HEK293T (cell line): Measurements from ENCODE around the gene TMEM120A.
"Not testable (repeated sequence)": the region's sequence is repeated elsewhere in the genome, so short reads cannot be mapped to it uniquely, and the experiment has no call there.

Experiments used
- CTCF ChIA-PET: fragments of 350-600 bp; formaldehyde crosslinking; extraction: SDS; loops from one replicate; lab custom pipeline; 2021; ENCODE audit warnings: antibody characterized with exemption, inconsistent platforms; lab: Yijun Ruan, JAX
- POLR2A ChIA-PET: fragments of 350-600 bp; formaldehyde crosslinking; extraction: SDS; loops from one replicate; lab custom pipeline; 2020; ENCODE audit warnings: antibody characterized with exemption, inconsistent platforms; lab: Yijun Ruan, JAX
- DNase-seq: peaks from one replicate; pipeline ENCODE4 v3.0.0; 2012; ENCODE audit warnings: mixed read lengths; ENCODE audit errors: extremely low spot score
- ARNT ChIP-seq: fragments of 450-650 bp; IDR thresholded peaks from 2 replicates; pipeline ENCODE4 v1.6.1; 2017; ENCODE audit warnings: mild to moderate bottlenecking
- BHLHE40 ChIP-seq: fragments of 450-650 bp; IDR thresholded peaks from 2 replicates; pipeline ENCODE4 v1.6.1; 2016; ENCODE audit warnings: mild to moderate bottlenecking, moderate library complexity, borderline replicate concordance
- CTBP1 ChIP-seq: fragments of 450-650 bp; IDR thresholded peaks from 2 replicates; pipeline ENCODE4 v1.6.1; 2016; ENCODE audit warnings: borderline replicate concordance
- ELF4 ChIP-seq: fragments of 450-650 bp; IDR thresholded peaks from 2 replicates; pipeline ENCODE4 v1.6.1; 2017; ENCODE audit warnings: antibody characterized with exemption
- FOXA1 ChIP-seq: fragments of 450-650 bp; IDR thresholded peaks from 2 replicates; pipeline ENCODE4 v1.6.1; 2016; ENCODE audit warnings: mild to moderate bottlenecking
- FOXK2 ChIP-seq: fragments of 450-650 bp; IDR thresholded peaks from 2 replicates; pipeline ENCODE4 v1.6.1; 2016; ENCODE audit warnings: mild to moderate bottlenecking
- FOXM1 ChIP-seq: fragments of 450-650 bp; IDR thresholded peaks from 2 replicates; pipeline ENCODE4 v1.6.1; 2017; ENCODE audit warnings: mild to moderate bottlenecking, borderline replicate concordance
- HDGF ChIP-seq: fragments of 450-650 bp; IDR thresholded peaks from 2 replicates; pipeline ENCODE4 v1.6.1; 2017; ENCODE audit warnings: antibody characterized with exemption, borderline replicate concordance
- L3MBTL2 ChIP-seq: fragments of 450-650 bp; conservative IDR thresholded peaks from 2 replicates; pipeline ENCODE4 v1.6.1; 2016; ENCODE audit warnings: mild to moderate bottlenecking
- LEF1 ChIP-seq: fragments of 450-650 bp; IDR thresholded peaks from 2 replicates; pipeline ENCODE4 v1.6.1; 2017; ENCODE audit warnings: mild to moderate bottlenecking, borderline replicate concordance
- NFRKB ChIP-seq: fragments of 450-650 bp; IDR thresholded peaks from 2 replicates; pipeline ENCODE4 v1.6.1; 2016; ENCODE audit warnings: mild to moderate bottlenecking, moderate library complexity
- PKNOX1 ChIP-seq: fragments of 450-650 bp; IDR thresholded peaks from 2 replicates; pipeline ENCODE4 v1.6.1; 2016
- SP1 ChIP-seq: fragments of 450-650 bp; IDR thresholded peaks from 2 replicates; pipeline ENCODE4 v1.6.1; 2017
- SUZ12 ChIP-seq: fragments of 450-650 bp; IDR thresholded peaks from 2 replicates; pipeline ENCODE4 v1.6.1; 2016; ENCODE audit warnings: mild to moderate bottlenecking
- TARDBP ChIP-seq: fragments of 450-650 bp; IDR thresholded peaks from 2 replicates; pipeline ENCODE4 v1.6.1; 2016
- ZNF384 ChIP-seq: fragments of 450-650 bp; IDR thresholded peaks from 2 replicates; pipeline ENCODE4 v1.6.1; 2016

The TMEM120A gene

DNA sequence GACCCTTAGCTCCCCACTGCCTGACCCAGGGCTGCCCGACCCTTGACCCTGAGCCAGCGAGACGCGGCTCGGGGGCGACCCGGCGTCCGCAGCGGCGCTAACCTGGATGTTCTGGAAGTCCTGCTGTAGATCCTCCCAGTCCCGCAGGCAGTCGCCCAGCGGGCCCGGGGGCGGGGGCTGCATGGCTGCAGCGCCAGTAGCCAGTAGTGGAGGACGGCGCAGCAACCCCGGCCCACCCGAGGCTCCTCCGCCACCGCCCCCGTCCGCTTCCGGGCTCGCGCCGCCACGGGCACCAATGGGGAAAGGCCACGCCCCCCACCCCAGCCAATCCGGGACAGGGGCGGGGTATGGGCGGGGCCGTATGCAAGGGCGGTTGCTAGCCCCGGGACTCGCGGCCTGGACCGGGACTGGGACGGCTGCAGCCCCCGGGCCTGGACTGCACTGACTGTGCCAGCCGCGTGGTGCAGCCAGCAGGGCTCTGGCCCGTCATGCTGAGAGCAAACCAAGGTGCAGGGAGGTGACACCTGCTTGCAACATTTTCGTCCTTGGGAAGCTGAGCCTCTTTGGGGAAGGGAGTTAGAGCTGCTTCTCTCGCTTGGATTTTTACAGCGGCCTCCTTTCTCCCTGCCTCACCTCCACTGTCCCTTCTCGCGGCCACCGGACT, at the start of gene TMEM120A:
Gene TMEM120A, minus strand, starts transcription at position 208 of the 664 bp plus-strand sequence. Its CDS starts 25 bp downstream, at position 183.
- TF ChIP-seq L3MBTL2 (no peak), SP1 (peak; percentile 40; the same call in 1 of the 2 replicates)
- ChIA-PET POLR2A (interaction anchor here (0.8 kb wide), 1 partner anchor 53 kb away, joined by 3 read pairs; the partner anchor contains the start of genes MDH2 and STYXL1), CTCF (no interaction called here)
- DNase-seq, result peak; percentile 99

DNA sequence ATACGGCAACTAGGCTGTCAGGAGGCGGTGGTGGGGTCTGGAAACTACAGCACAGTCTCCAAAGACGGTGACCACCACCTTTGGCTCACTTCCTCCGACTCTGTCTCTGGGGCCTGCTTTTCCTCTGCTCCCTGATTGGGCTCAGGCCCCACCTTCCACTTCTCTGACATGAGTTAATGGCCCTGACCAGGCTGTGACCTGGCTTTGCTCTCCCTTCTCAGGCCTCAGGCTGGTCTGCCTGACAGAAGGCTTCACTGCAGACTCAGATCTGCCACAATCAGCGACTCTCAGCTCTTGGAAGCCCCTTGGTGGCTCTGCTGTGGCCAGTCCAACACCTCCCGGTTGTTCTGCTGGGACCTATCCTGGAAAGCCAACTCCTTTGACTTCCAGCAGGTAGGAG, 45.7 kb upstream of the TMEM120A start:
- ChIA-PET POLR2A (no interaction called here), CTCF (no interaction called here)
- no peak for DNase-seq
- TF ChIP-seq PKNOX1 (no peak), HDGF (no peak), SP1 (no peak), FOXK2 (no peak), FOXM1 (no peak), NFRKB (no peak), TARDBP (no peak), BHLHE40 (no peak), LEF1 (no peak), ARNT (no peak)

- ChIA-PET CTCF (interaction anchor here (1.0 kb wide), 1 partner anchor 18 kb away, joined by 3 read pairs; no protein-coding TSS in a partner anchor), POLR2A (no interaction called here)
- no peak for DNase-seq
- TF ChIP-seq ELF4 (no peak), SUZ12 (no peak), SP1 (no peak), ZNF384 (no peak), L3MBTL2 (no peak)
These were observed 42.9 kb upstream of the TMEM120A start for GRCh38 chr7:76037310-76037709.

GRCh38 chr7:76031964-76032363, 37.6 kb upstream of the TMEM120A start:
- CTCF ChIA-PET, result no interaction called here
- POLR2A ChIA-PET, result interaction anchor here (1.3 kb wide), 1 partner anchor 16 kb away, joined by 5 read pairs; the partner anchor contains the start of genes MDH2 and STYXL1
- no peak for TF ChIP-seq TARDBP
- TF ChIP-seq PKNOX1, result no peak
- no peak for TF ChIP-seq L3MBTL2
- TF ChIP-seq ARNT, result no peak
- TF ChIP-seq SP1, result no peak
- no peak for TF ChIP-seq LEF1
- no peak for TF ChIP-seq ELF4
- TF ChIP-seq FOXK2, result no peak
- no peak for TF ChIP-seq ZNF384
- TF ChIP-seq FOXA1, result no peak
- no peak for DNase-seq

GRCh38 chr7:76029682-76030081, 35.3 kb upstream of the TMEM120A start:
- POLR2A ChIA-PET, CTCF ChIA-PET, DNase-seq: not testable (repeated sequence)

GRCh38 chr7:76023002-76023401, 28.6 kb upstream of the TMEM120A start:
- no peak for DNase-seq
- no peak for TF ChIP-seq HDGF
- no peak for TF ChIP-seq CTBP1
- TF ChIP-seq FOXK2, result no peak
- TF ChIP-seq L3MBTL2, result no peak
- TF ChIP-seq SP1, result no peak
- TF ChIP-seq TARDBP, result no peak
- ChIA-PET POLR2A (interaction anchor here (1.0 kb wide), 1 partner anchor 25 kb away, joined by 3 read pairs; the partner anchor contains the start of genes MDH2 and STYXL1), CTCF (interaction anchor here (1.6 kb wide), 1 partner anchor 156 kb away, joined by 3 read pairs; no protein-coding TSS in a partner anchor)

GRCh38 chr7:76022026-76022780, 27.8 kb upstream of the TMEM120A start:
- ChIA-PET POLR2A (interaction anchor here (1.0 kb wide), 1 partner anchor 26 kb away, joined by 3 read pairs; the partner anchor contains the start of genes MDH2 and STYXL1), CTCF (interaction anchor here (1.6 kb wide), 1 partner anchor 156 kb away, joined by 3 read pairs; no protein-coding TSS in a partner anchor)
- DNase-seq, result no peak
- no peak for TF ChIP-seq SUZ12
- TF ChIP-seq SP1, result no peak
- no peak for TF ChIP-seq FOXK2
- TF ChIP-seq FOXA1, result no peak
- TF ChIP-seq ARNT, result no peak
- TF ChIP-seq NFRKB, result no peak
- no peak for TF ChIP-seq FOXM1
- TF ChIP-seq ELF4, result no peak
- no peak for TF ChIP-seq L3MBTL2
- no peak for TF ChIP-seq ZNF384
- no peak for TF ChIP-seq PKNOX1
- TF ChIP-seq HDGF, result no peak
- no peak for TF ChIP-seq CTBP1
- no peak for TF ChIP-seq BHLHE40
- no peak for TF ChIP-seq TARDBP
- no peak for TF ChIP-seq LEF1
